Fibroblast of skin of right biceps (primary cell): ENCODE measurements around the gene MLLT1.

Source experiments
- DNase-seq: peaks from one replicate; pipeline ENCODE4 v3.0.0-alpha.2; 2013

MLLT1 gene

GRCh38 chr19:6204866-6205723, 74.7 kb downstream of the MLLT1 start:
- no peak for DNase-seq

DNA sequence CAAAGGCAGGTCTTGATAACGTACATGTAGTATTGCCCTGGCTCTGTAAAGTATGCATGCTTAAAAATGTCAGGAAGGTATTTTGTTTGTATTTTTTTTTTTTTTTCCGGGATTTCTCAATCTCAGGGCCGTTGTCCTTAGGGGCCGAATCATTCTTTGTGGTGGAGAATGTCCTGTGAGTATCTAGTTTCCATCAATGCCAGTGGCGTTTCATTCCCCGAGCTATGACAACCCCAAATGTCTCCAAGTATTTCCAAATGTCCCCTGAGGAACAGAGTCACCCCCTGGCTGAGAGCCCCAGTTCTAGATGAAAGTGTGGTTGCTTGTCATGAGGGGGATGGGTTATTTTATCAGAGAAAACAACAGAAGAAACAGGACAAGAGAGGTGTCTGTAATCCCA, 75.6 kb downstream of the MLLT1 start:
- DNase-seq: peak; percentile 18

DNA sequence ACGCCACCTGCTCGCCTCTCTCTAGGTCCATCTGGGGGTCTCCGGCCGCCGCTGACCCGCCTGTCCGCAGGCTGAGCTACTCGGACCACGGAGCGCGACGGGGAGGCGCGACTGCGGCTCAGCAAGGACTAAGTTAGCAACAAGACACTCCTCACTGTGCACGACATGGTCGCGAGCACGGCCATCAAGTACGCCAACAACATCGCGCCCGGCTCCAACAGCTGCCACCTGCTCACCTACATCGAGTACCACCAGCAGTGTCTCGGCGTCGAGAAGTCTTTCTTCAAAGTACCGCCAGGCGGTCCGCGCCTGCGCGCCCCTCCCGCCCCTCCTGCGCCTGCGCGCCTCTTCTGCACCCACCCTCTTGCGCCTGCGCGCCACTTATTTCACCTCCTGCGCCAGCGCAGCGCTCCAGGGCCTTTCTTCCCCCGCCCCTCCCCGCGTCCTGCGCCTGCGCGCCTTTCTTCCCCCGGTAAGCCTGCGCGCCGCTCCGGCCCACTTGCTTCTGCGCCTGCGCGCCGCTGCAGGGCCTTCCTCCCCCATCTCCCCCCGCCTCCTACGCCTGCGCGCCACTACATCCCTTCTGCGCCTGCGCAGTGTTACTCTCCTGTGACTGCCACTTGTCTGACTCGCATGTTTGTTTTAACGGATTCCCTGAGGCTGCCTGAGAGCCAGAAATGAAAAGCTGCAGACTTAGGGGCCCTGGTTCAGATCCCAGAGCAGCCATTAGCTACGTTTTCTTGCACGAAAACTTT, 80.4 kb downstream of the MLLT1 start:
- peak; percentile 98 for DNase-seq

DNA sequence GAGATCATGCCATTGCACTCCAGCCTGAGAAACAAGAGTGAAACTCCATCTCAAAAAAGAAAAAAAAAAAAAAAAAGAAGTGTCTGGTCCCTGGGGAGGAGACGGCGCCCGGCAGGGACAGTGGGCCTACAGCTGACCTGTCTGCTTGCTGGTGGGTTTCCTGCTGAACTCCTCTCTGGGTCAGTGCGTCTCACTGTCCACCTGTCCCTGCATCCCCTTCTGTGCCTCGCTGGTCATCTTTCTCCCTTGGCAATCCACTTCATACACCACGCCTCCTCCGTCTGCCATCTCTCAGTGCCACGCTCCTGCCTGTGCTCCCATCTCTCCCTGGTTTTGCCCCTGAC, 80.9 kb downstream of the MLLT1 start:
- no peak for DNase-seq

DNA sequence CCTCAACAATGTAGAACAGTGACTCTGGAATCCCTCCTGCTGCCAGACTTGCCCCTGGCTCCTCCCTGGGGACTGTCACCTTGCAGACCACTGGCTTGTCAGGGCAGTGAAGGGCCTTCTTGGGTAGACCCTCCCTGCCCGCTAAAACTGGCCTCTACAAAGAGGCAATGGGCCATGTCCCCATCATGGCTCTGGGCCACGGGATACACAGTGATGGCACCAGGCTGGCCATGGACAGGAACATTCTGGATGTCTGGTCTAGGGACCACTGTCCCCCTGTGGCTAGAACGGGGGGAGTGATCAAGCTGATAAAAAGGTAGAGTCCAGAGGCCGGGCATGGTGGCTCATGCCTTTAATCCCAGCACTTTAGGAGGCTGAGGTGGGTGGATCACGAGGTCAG, 83.4 kb downstream of the MLLT1 start:
- no peak for DNase-seq

DNA sequence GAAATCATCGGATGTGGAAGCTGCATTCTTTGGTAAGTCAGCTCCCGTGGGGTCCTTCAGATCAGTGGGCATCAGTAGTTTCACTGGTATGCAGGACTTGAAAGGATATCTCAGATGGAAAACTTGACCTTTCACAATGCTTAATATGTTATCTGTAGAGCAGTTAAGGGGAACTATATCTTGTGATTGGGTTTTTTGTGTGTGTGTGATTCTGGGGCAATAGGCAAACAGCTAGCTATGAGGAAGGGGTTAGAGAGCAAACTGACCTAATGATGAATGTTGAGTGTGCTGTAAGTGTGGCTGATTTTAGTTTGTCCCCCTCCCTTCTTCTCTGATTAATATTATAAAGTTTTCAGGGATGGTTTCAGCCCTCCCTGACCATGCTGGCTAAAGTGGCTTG, 91.0 kb downstream of the MLLT1 start:
- no peak for DNase-seq

DNA sequence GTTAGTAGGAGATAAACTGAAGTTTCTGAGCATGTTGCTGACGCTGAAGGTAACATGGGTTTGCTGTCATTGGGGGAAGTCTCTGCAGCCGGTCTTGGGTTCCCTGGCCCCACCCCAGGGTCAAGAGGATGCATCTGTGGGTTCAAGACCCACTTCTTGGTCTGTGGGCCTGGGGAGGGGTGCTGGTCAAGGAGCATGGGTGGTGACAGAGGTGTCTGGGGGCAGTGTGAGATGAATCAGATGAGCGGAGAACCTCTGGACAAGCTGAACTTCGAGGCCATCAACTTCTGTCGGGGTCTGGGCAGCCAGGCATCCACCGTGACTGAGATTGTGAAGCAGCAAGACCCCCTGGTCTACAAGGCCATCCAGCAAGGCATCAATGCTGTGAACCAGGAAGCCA, 92.4 kb downstream of the MLLT1 start:
- no peak for DNase-seq

GRCh38 chr19:6185835-6186834, 93.6 kb downstream of the MLLT1 start:
- DNase-seq: no peak

- DNase-seq: no peak
These were observed 94.5 kb downstream of the MLLT1 start for GRCh38 chr19:6185093-6185834.

- no peak for DNase-seq
These were observed 98.7 kb downstream of the MLLT1 start for GRCh38 chr19:6181119-6181518.

DNA sequence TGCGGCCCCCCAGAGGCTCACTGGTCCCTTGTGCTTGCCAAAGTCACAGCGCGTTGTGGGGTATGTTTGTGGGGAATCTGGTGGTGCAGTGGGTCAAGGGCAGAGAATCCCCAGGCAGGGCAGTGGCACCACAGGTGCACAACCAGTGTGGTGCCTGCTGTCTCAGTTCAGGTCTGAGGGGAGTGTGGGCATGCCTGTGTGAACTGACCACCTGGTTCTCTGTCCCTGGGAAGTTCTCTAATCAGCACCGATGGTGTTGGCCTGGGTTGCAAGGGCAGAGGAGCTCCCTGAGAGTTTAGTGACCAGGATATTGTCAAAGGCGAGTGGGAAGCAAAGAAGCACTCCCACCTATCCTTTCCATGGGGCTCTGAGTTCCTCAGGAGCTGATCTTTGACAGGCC, 106.6 kb downstream of the MLLT1 start:
- DNase-seq: no peak

- no peak for DNase-seq
These were observed 107.5 kb downstream of the MLLT1 start for GRCh38 chr19:6172074-6172863.

GRCh38 chr19:6167115-6167514, 112.7 kb downstream of the MLLT1 start:
- DNase-seq: no peak

- DNase-seq: no peak
These were observed 114.8 kb downstream of the MLLT1 start for GRCh38 chr19:6164906-6165531.

GRCh38 chr19:6161271-6161850, 118.4 kb downstream of the MLLT1 start:
- DNase-seq: no peak
